GM21390 (cell line): Measurements from ENCODE around the gene PTK6.

Experiments used
- ATAC-seq: cut with Tn5 transposase; IDR thresholded peaks from one replicate; pipeline ENCODE4 v1.9.1; 2021; ENCODE audit not compliant: unreplicated experiment

The PTK6 gene

GRCh38 chr20:63497138-63497945 lies 39.8 kb downstream of the PTK6 start:
- ATAC-seq: no peak

GRCh38 chr20:63496596-63497120 lies 40.5 kb downstream of the PTK6 start:
- ATAC-seq: no peak

- ATAC-seq: no peak
Observed at GRCh38 chr20:63495741-63496595, 41.2 kb downstream of the PTK6 start.

- no peak for ATAC-seq
Observed at GRCh38 chr20:63495167-63495720, 41.9 kb downstream of the PTK6 start.

- no peak for ATAC-seq
Observed at GRCh38 chr20:63494420-63495166, 42.6 kb downstream of the PTK6 start.

DNA sequence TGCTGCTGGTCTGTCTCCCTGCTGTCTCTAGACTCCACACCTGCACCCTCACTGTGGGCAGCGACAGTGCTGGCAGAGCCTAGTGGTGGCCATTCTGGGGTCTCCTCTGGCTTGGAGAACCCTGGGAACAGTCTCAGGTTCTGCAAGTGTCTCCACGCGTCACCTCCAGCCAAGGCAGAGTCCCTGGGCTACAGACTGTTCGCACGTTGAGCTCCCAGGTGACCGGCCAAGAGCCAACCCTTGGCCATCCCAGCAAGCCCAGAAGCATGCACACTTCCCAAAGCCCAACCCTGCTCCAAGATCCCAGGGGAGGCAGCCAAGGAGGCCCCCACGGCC lies 43.1 kb downstream of the PTK6 start:
- no peak for ATAC-seq

DNA sequence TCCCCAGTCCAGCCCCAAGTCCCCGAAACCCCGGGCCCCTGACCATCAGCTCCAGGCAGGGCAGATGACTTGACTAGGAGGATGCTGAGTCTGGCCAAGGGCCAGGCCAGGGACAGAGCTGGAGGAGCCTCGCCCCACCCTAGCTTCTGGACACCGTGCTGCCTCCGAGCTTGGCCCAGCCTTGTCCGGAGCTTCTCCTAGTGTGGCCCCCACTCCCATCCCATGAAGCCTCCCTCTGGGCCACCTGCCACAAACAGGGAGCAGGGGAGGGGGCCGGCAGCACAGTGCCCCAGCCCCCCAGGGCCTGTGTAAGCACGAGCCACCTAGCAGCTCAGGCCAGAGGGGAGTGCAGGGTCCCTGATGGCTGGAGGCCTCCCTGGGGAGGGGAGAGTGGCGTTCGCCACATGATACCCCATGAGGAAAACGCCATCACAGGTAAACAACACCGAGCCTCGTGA lies 43.6 kb downstream of the PTK6 start:
- no peak for ATAC-seq

- no peak for ATAC-seq
Observed at GRCh38 chr20:63492982-63493381, 44.2 kb downstream of the PTK6 start.

DNA sequence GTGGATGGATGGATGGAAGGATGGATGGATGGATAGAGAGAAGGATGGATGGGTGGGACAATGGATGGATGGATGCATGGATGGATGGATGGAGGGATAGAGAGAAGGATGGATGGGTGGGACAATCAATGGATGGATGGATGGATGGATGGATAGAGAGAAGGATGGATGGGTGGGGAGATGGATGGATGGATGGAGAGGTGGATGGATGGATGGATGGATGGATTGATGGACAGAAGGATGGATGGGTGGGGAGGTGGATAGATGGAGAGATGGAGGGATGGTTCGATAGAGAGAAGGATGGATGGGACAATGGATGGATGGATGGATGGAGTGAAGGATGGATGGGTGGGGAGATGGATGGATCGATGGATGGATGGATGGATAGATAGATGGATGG lies 44.7 kb downstream of the PTK6 start:
- ATAC-seq: no peak

DNA sequence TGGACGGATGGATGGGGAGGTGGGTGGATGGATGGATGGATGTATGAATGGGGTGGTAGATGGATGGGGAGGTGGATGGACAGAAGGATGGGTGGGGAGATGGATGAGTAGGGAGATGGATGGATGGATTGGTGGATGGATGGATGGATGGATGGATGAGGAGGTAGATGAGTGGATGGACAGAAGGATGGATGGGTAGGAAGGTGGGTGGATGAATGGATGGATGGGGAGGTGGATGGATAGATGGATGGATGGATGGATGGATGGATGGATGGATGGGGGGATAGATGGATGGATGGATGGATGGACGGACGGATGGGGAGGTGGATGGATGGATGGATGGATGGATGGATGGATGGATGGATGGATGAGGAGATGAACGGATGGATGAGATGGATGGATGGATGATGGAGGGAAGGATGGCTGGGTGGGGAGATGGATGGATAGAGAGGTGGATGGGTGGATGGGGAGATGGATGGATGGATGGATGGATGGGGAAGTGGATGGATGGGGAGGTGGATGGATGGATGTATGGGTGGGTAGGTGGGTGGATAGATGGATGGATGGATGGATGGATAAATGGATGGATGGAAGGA lies 45.4 kb downstream of the PTK6 start:
- no peak for ATAC-seq

GRCh38 chr20:63491078-63491477 lies 46.1 kb downstream of the PTK6 start:
- no peak for ATAC-seq

DNA sequence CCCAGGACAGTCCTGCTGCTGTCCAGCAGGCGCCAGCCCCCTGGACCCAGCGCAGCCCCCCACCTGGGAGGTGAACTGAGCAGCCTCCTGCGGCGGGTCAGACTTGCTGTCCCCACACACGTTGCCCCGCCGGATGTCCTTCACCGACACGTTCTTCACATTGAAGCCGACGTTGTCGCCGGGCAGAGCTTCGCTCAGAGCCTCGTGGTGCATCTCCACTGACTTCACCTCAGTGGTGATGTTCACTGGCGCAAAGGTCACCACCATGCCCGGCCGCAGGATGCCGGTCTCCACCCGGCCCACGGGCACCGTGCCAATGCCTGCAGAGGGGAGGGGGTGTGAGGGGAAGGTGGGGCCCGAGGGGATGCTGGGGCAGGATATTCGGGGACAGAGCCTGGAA lies 46.8 kb downstream of the PTK6 start:
- no peak for ATAC-seq

GRCh38 chr20:63488315-63489251 lies 48.6 kb downstream of the PTK6 start:
- ATAC-seq: no peak

GRCh38 chr20:63487781-63488241 lies 49.4 kb downstream of the PTK6 start:
- no peak for ATAC-seq

GRCh38 chr20:63487116-63487764 lies 49.9 kb downstream of the PTK6 start:
- ATAC-seq: no peak

DNA sequence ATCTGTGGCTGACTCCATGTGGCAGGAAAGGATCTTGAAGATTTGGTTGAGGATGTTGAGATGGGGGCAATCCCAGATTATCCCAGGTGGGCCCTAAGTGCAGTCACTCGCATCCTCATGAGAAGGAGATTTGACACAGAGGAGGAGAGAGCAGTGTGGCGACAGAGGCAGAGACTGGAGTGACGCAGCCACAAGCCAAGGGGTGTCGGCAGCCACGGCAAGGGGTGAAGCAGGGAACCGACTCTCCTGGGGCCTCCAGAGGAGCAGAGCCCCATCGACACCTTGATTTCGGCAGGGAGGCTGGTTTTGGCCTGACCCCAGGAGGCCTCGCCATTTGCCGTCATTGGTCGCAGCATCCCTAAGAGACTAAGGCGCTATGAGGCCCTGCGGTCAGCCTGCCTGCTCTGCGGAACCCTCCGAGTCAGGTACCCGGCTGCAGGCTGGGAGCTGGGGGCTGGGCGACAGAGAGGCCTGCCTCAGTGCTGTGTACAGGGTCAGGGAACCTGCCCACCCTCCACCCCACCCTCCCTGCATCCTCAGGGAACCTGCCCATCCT lies 50.8 kb downstream of the PTK6 start:
- ATAC-seq: no peak

GRCh38 chr20:63484651-63485403 lies 52.3 kb downstream of the PTK6 start:
- no peak for ATAC-seq

DNA sequence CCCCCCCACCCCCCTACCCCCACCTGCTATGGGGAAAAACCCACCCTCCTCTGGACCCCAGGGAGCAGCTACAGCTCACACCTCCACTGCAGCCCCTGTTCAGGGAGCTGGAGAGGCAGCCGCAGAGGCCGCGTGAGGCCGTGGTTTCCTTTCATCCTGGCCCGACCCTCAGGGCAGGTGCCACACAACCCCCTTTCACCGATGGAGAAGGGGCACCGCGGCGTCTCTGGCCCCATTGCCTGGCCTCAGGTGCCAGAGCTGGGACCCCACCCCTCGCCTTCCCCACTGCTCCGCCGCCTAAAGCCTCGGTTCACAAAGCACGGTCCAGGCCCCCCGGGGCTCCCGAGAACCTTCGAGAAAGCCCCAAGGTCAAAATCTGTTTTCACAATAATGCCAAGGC lies 52.9 kb downstream of the PTK6 start:
- no peak for ATAC-seq
